D341Med (cell line): ENCODE data around the gene LIF.
"Not testable (repeated sequence)": the region's sequence is repeated elsewhere in the genome, so short reads cannot be mapped to it uniquely, and the experiment has no call there.

Experiments used
- DNase-seq: peaks from one replicate; pipeline ENCODE4 v3.0.0; 2012; ENCODE audit warnings: low spot score

The LIF gene

DNA sequence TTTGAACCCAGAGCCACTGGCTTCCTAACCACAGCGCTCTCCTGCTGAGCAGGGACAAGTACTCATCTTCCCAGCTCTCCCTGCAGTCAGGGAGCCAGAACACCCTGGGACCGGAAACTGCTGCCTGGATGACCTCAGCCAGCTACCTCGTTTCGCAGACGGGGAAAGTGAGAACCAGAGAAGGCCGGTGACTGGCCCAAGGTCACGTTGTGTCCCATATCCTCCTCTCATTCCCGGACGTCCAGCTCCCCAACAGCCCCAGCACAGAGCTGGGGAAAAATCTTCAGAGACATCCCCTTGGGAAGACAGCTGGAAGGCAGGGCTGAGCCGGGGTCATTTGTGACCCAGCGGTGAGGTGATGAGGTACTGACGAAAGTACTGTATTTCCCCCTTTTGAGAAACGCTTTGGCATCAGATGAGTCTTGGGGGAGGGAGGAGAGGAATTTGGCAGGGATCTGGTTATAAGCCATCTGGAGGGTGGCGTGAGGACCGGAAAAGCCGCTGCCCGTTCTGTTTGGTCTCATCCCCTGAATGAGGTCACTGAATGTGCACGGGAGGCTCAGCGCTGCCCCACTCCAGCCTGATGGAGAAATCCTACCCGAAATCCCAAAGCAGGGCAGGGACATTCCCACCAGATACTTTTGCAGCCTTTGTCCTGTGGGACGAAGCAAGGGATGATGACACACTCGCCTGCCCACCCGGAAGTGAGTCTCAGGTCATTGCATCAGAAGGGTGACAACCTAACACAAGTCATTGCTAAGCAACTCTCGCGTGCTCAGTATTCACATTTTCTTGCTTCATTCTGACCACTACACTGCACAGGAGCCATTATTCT lies 41.1 kb downstream of the LIF start:
- DNase-seq: no peak

DNA sequence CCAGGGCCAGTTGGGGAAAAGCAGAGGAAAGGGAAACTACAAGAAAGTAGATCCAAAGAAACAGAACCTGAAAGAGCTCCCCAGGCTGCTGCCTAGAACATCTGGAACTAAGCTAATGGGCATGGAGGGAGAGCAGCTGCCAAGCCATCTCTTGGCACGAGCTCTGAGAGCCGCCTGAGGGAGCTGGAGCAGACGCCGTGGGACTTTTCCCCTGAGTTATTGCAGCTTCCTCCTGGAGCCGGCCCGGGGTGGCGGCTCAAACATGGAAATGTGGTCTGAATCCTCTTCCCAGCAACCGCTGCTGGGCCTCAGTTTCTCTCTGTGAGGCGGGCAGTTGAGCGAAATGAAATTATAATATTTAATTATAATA lies 41.8 kb downstream of the LIF start:
- no peak for DNase-seq

DNA sequence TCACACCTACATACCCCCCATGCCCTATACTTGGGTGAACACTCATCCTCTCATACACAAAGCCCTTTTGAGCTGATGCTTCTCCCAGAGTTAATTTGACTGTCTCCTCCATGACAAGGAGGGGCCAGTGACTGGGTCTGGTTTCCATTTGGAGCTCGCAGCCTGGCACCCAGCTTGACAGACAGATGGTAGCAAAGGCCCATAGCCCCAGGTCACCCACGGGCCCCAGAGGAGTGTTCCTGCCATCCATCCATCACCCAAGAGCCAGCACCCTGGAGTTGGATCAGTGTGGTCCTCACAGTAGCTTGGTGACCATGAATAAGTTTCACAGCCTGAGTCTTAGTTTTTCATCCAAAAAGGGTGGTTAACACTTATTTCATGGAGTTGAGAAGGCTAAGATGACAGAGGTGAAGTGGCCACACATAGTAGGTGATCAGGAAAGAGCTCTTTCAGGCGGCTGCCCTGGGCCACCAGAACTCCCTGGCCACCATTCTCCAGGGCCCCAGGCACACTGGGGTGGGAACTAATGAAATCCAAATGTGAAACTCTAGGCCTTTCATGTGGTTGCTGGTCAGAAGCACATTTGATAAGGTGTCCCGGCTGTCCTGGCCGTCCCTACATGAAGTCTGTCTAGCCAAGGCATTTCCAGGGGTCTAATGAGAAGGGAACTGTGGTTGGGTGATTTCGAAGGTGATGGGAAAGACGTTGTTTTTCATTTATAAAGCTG lies 42.4 kb downstream of the LIF start:
- no peak for DNase-seq

DNA sequence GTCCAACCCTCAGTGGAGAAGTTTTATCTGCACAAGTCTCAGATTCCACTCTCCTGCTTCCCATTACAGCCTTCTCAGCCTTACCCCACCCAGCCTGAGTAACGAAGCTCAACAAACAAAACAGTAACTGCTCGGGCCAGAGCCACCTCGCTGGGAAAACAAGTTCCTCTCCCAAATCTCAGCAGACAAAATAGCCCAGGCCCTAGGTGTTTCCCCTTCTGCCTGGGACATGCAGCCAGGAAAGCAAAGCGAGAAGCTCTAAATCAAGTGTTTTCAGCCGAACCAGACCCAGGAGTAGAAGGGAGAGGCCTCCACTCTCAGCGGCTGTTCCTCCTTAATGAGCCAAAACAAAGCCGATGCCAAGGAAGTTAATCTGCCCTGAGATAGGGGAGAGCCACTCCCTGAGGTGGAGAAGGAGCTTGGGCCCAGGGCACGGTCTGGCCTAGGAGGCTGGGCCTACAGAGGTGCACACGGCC lies 44.0 kb downstream of the LIF start:
- DNase-seq: no peak

DNA sequence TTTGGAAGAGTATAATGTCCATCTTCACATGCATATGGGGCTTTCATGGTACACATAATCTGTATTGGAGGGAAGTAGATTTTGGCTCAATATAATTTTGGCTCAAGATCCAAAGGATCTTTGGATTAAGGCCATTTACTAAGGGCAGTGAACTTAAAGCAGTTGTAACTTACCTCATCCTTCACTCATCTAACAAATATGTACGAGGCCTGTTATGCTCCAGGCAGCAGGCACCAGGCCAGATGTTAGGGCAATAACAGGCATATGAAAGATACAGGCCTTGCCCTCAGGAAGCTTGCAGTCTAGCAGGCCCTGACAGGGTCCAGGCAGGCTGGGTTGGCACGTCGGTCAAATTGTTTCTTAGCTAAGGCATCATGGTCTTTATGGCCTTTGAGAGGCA lies 44.6 kb downstream of the LIF start:
- no peak for DNase-seq

DNA sequence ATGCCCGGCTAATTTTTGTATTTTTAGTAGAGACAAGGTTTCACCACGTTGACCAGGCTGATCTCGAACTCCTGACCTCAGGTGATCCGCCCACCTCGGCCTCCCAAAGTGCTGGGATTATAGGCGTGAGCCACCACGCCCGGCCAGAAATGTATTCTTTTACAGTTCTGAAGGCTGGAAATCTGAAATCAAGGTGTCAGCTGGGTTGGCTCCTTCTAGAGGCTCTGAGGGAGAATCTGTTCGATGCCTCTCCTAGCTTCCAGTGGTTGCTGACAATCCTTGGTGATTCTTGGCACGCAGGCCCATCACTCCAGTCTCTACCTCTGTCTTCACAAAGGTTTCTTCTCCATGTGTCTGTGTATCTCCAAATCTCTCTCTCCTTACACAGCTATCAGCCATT lies 45.7 kb downstream of the LIF start:
- not testable (repeated sequence) for DNase-seq

DNA sequence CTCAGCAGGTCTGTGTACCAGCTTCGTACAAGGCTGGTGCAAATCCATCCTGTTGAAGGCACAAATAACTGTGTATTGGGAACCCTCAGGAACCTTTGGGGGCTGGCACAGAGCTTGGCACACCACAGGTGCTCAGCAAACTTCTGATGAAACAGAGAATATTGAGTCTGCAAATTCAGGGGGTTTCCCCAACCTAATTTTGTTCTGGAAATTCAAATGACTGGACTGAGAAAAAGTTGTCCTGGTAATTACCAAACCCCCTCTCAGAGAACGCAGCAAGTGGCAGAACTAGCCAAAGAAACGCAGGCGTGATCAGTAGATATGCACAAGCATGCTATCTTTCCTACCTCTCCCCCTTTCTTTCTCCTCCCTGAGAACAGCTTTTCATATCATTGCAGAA lies 47.6 kb downstream of the LIF start:
- no peak for DNase-seq

DNA sequence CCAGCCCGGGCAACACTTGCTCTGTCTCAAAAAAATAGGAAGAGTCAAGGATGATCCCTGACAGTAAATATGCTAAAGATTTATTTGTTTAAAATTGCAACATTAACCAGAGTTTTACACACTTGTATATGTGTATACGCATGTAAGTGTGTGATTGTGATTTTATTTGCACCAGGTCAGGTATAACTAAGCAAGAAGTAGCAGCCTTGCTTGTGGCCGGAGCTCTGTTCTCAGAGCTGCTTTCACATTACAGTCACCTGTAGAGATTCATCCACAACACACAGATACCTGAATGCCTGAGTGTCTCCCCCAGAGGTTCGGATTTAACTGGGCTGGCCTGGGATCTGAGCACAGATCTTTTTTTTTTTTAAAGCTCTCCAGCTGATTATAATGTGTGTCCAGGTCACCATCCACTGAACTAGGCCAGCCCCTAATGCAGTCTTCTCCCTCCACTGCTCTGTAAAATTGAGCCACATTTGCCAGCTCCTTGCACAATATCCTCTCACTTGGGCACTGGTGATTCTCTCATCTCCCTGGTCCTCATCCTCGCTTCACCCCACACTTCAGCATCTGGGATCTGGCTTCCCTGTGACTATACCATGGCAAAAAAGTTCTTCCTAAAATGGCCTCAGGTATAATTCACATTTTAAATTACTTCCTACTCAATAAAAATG lies 48.3 kb downstream of the LIF start:
- DNase-seq: no peak

DNA sequence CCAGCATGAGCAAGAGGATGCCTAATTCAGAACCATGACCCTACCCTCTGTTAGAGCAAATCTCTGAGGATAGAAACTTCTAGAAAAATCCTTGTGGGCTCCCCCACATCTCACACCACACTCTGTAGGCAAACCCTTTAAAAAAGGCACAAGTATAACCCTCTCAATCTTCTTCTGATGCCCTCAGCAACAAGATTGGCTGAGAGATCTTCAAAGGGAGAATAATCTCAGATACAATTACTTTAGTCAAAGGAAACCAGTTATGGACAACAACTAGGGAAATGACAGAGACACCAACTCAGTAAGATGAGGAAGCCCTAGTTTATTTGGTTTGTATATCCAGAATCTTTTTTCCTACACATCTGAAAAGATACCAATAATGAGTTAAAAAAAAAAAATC lies 49.2 kb downstream of the LIF start:
- DNase-seq: no peak

DNA sequence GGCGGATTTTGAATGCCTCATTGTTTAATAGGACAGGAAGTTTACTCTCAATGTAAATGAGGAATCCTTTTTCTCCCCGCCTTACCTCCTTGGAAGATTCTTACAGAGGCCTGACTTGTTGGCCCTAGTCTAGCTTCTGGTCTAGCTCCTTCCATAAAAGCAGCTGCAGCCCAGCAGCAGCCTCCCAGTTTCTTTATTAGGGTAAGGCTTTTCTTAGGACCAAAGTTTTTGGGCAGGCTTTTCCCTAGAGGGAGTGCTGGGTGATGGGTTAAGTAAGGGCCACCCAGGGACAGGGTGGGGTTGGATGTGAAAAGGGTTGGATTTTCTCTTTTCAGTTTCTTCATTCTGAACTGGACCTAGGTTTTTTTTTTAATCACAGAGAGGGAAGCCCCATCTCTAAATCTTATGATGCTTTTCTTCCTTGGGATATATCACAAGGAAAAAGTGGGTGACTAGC lies 49.7 kb downstream of the LIF start:
- no peak for DNase-seq

DNA sequence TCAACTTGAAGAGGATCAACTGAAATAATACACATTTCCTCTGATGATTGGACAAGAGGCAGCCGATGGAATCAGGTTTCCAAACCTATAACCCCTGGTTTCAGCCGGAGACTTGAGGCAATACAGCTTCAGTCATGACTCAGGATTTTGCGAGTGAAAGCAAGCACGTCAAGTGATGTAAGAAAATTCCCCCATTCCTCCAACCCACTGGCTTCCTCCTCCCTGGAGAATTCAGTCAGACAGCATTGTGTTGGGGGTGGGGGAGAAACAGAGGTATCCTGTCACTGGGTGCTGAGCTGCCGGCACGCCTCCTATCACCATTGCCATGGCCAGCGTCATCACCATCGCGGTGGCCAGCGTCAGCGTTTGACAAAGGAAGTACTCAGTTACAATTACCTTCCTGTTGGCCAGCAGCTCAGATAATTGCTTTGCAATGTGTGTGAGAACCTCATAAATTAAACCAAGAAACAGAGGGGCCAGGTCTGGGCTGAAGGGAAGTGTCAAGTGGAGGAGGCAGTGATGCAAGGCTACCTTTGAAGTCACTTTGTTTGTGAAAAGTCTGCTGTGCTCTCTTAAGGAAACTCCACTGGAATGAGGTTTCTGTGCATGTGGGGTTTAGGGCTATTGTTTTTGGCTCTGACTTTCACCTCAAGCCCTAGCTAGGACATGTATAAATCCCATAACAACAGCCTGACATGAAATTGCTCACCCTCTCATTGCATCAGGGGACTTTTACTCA lies 50.2 kb downstream of the LIF start:
- no peak for DNase-seq

DNA sequence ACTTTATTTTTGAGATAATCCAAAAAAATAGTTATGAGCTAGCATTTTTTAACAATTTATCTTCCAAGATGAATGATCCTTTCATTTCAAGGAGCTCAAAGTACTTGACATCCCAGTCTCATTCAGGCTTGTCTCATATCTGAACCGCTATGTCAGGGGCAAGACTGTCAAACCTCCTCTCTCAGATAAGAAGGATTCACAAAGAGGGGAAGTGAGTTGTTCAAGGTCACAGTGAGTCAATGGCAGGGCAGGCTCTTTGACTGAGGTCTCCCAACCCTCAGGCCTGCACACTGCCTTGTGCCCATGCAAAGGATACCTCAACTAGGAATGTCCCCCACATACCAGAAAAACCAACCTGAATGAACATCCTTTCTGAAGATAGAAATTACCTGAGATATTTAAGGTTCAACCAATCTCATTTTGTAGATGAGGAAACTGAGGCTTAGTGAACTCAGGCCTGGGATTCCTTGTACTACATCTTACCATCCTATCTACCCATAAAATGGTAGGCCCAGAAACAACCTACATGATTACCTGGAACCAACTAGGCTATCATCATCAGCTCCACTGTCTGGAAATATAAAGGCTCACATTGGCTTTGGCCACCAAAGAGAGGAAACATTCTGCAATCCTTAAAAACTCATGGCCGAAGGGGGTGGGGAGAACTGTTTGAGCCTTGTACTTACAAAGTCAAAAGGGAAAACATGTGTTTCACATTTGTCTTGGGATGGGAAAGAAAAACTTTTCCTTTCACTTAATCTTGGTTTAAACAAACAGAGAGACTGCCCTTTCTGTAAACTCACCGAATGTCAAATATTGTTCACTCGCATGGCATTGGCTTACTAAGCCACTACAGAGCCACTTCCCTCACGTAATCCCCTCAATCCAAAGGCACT lies 51.1 kb downstream of the LIF start:
- no peak for DNase-seq

DNA sequence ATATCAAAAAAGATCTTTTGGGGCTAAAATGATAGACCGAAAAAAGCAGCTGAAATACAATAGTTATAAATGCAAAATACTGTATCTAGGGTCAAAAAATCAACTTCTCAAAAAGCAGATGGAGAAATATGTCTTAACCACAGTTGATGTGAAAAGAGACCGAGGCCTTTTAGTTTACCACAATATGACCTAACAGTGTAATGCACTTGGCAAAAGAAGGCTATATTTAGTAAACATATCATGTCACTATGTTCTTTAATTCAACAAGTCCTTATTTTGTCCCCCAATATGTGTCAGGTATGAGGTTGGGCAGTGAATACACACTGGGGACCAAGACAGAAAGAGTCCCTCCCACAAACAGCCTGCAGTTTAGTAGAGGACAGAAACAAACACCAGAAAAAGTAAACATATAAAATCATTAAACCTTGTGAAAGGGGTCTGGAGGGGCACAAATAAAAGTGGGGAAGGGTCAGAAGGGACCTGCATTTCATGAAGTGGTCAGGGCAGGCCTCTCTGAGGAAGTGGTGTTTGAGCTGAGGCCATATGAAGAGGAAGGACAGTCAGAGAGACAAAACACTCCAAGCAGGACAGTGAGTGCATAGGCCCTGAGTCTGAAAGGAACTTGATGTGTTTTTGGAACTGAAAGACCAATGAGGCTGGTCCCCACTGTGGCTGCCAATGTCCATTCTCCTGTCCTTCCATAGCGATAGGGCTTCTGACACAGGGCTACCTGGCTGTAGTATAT lies 53.4 kb downstream of the LIF start:
- no peak for DNase-seq

DNA sequence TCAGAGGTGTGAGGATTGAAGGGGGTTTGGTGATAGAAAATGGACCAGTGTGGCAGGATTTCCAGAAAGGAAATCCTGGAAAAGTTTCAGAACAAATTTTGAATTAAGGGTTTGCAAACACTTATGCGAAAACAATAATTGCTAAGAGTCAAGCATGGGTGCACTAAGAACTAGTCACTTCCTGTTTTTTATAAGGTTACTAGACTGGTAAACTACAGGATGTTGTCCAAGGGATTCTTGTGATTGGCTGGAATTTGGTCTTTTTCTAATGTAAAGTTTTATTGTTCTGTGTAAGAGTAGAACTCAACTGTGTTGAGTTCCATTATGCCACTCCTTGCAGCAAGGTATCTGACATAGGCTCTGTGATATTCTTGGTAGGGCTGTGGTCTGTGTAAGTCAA lies 54.1 kb downstream of the LIF start:
- DNase-seq: no peak

DNA sequence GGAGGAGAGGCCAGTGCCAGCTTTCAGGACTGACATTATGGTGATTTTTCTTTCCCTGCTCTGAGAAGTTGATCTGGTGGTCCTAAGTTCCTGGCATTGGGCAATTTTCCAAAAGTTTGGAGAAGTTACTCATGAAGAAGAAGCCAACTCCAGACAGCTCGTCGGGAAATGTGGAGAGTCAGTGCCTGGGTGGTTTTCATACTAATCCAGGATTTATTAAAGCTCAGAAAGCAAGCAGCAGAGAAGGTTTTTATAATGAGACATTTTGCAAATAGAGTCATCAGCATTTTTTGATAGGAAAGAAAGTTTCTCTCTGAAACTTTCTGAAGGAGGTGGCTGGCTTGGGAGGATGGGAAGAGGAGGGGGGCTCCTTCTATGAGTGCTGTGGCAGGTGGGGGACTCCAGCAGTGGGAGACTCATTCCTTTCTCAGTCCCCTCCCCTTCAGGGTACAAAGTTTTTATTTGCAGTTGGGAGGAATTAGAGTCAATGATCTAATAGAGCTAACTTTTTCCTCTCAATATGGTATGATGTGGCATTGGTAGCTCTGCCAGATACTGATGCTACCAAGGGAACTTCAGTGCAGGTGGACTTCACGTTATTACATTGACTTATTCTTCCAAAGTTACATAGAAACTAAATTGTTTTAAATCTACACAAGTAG lies 55.4 kb downstream of the LIF start:
- no peak for DNase-seq

DNA sequence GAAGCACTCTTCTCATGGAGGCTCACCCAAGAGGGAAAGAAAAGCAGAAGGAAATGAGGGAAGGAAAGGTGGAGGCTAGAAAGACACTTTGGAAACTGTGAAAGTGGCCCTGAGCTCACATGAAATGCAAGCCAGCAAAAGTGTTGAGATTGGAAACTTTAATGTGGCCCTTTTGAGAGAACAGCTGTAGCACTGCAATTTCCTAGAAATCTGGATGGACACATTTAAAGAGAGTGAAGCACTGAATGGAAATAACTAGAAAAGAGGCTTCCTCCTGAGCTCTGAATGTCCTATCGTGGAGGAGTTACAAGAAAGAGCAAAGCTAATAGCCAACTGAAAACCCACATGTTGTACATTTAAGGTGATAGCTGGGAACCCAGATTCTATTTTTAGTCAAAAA lies 56.0 kb downstream of the LIF start:
- no peak for DNase-seq
